NCI-H2171 treated with DMSO at 0.1 percent for 48 hours (cell line): ENCODE measurements around the gene GTF2F2.
"Not testable (repeated sequence)": the region's sequence is repeated elsewhere in the genome, so short reads cannot be mapped to it uniquely, and the experiment has no call there.

Experiments used
- DNase-seq: peaks from one replicate; lab custom pipeline; 2025; lab: John Stamatoyannopoulos, UW

The GTF2F2 gene

GRCh38 chr13:45178349-45179162, 58.2 kb downstream of the GTF2F2 start:
- DNase-seq = no peak

DNA sequence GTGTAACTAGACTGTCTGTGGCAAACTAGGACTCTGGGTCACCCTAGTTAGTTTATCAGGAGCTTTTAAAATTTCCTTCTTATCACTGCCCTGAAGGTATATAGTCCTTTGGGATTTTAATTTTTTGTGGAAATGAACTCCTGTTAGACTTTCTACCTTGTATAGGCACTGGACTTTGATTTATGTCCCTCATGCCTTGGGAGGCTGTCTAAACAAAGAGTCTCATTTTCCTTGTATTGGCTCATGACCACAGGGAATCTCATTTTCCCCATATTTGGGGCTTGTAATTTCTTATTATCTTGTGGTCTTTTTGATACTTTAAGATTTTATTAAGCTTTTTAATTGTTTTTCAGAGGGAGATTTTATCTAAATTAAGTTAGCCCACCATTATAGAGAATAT, 59.1 kb downstream of the GTF2F2 start:
- no peak for DNase-seq

DNA sequence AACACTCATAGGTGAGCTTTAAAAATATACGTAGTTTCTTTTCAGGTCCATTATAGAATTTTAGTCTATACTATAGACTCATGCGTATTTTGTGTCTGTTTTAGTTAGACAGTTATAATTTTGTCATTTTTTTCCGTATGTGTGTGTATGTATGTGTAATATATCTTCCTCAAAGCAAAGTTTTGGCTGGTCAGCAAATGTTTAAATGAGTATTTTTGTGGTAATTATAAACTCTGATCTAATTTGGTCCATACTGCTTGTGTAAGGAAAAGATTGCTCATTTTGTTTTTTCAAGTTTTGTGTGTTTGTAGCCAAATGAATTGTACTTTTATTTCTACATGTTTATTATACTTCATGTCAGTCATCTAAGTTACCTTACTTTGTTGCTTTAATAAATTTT, 60.0 kb downstream of the GTF2F2 start:
- no peak for DNase-seq

DNA sequence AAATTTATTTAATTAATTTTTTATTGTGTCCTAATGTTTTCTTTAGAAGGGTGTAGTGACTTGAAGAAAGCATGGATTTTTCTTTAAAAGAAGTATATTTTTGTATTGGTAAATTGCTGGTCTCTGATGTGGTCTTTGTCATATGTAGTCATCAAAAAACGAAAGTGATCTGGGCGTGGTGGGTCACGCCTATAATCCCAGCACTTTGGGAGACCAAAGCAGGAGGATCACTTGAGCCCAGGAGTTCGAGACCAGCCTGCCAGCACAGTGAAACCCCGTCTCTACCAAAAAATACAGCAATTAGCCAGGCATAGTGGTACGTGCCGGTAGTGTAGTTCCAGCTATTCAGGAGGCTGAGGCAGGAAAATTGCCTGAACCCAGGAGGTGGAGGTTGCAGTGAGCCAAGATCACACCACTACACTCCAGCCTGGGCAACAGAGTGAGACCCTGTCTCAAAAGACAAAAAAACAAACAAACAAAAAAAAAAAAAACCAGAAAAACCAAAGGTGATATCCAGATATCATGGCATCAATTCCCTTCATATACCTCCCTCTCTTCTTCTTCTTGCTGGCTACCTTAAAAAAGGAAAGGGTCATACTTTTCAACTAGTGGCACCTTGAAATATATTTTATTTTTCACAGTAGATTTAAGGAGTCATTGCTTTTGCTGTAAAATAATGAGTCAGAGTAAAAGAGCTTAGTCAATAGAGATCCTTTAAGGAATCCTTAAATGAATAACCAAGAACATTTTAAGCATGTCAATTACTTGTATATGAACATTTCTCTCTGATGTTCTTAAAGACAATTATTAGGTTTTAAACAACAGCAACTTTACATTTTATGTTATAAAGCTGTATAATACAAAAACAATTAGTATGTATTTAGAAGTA, 60.6 kb downstream of the GTF2F2 start:
- DNase-seq = no peak

GRCh38 chr13:45184693-45185092, 64.4 kb downstream of the GTF2F2 start:
- DNase-seq = no peak

GRCh38 chr13:45185286-45185685, 65.0 kb downstream of the GTF2F2 start:
- no peak for DNase-seq

DNA sequence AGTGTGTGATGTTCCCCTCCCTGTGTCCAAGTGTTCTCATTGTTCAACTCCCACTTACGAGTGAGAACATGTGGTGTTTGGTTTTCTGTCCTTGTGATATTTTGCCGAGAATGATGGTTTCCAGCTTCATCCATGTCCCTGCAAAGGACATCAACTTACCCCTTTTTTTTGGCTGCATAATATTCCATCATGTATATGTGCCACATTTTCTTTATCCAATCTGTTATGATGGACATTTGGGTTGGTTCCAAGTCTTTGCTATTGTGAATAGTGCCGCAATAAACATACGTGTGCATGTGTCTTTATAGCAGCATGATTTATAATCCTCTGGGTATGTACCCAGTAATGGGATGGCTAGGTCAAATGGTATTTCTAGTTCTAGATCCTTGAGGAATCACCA, 68.8 kb downstream of the GTF2F2 start:
- not testable (repeated sequence) for DNase-seq

DNA sequence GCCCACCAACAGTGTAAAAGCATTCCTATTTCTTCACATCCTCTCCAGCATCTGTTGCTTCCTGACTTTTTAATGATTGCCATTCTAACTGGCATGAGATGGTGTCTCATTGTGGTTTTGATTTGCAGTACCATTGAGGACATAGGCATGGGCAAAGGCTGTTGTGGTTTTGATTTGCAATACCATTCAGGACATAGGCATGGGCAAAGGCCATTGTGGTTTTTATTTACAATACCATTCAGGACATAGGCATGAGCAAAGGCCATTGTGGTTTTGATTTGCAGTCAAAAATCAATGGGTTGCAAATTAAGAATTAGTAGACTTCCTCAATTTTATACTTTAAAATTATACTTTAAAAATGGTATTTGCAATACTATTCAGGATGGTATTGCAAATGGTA, 69.2 kb downstream of the GTF2F2 start:
- not testable (repeated sequence) for DNase-seq

DNA sequence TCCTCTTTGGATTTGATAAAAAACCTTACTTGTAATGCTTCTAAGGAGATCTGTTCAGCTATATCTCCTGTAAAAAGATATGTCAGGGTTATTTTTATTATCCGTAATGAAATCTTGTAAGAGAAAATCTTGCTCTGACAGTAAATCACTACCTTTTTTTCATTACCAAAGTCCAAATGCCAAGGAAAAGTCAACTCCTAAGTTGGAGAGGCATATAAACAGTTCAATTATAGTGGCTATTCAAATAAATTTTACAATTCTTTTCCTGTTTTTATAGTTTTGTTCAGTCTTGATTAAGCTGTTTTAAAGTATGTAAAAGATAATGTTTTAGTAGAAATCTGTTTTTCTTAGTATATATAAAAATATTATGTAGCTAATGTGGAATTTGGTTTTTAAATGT, 71.6 kb downstream of the GTF2F2 start:
- DNase-seq = no peak

- DNase-seq = no peak
Measured at GRCh38 chr13:45194081-45194939, 74.0 kb downstream of the GTF2F2 start.

- no peak for DNase-seq
Measured at GRCh38 chr13:45195421-45195820, 75.1 kb downstream of the GTF2F2 start.

DNA sequence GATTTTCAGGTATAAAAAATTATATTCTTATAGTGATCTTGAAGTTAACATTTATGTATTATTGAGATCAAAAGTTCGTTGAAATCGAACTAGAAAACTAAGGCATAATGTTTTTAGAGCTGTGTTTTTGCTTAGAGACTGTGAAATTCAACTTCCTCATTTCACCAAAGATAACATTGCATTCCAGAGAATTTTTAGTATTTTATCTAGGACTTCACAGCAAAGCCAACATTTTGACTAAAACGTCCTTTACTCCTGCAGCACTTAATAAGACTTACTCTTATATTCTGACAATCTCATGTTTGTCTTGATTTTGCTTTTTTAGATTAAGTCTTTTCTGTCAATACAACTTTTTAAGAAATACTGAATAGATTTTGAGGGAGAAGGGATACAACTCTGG, 75.8 kb downstream of the GTF2F2 start:
- no peak for DNase-seq

GRCh38 chr13:45196622-45197021, 76.3 kb downstream of the GTF2F2 start:
- no peak for DNase-seq

- DNase-seq = no peak
Measured at GRCh38 chr13:45198041-45198440, 77.7 kb downstream of the GTF2F2 start.

DNA sequence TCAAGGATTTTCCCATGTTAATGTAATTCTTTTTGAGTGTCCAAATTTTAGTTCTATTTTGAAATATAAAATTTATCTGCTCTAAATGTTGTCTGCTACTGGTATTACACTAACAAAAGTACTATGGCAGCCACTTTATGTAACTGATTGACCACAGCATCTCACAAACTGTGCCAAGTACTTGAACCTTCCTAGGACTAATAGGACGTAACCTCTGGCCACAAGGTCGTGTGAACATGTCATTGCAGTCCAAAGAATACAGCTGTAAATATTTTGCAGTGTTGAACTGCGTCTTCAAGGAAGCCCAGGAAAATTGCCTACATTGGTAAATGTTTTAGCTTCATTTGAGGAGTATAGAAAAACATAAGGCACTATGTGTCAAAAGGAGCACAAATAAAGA, 78.6 kb downstream of the GTF2F2 start:
- no peak for DNase-seq

- no peak for DNase-seq
Measured at GRCh38 chr13:45199711-45200110, 79.4 kb downstream of the GTF2F2 start.

- DNase-seq = no peak
Measured at GRCh38 chr13:45200701-45201232, 80.5 kb downstream of the GTF2F2 start, which contains the start of gene KCTD4. Gene KCTD4, minus strand, starts transcription at chr13:45201045. Its CDS starts 6,478 bp downstream, at chr13:45194567.

DNA sequence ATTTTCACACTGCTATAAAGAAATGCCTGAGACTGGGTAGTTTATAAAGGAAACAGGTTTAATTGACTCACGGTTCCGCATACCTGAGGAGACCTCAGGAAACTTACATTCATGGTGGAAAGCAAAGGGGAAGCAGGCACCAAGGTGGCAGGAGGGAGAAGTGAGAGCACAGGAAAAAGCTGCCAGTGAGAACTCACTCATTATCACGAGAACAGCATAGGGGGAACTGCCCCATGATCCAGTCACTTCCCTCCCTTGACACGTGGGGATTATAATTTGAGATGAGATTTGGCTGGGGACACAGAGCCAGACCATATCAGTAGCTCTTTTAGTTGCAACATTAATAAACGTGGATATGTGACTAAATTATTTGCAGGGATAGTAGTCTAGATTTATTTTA, 84.8 kb downstream of the GTF2F2 start:
- DNase-seq = no peak

DNA sequence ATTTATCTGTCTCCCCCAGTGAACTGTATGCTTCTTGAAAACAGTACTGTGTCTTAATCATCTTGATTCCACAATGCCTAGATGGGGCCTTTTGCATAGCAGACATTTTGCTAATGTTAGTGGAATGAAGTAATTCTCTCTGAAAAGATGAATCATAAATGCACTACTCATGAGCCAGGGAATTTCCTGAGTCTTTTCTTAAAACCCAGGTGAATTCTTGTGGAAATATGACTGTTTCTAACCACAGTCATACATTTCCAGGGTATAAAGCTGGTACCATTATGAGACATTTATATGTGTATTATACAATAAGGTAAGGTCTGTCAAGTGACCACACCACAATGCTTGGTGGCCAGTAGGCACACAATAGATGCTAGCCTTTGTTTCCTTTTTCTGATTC, 86.0 kb downstream of the GTF2F2 start:
- peak; percentile 32 for DNase-seq

DNA sequence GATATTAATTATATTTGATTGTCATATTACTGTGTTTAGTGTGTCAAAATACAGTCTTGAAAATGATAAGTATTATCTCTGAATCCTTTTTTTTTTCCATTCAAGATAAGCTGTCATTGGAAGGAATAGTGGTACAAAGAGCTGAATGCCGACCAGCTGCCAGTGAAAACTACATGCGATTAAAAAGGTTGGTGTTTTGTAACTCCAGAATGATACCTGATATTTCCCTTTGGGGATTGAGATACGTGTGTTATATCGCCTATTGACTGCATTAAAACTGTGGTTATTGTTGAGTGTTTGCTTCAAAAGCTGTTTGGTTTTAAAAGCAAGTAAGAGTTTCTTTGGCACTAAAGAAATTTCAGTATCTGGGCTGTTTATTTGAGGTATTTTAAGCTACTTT, 87.0 kb downstream of the GTF2F2 start:
- peak; percentile 93 for DNase-seq

- DNase-seq = no peak
Measured at GRCh38 chr13:45208132-45208531, 87.8 kb downstream of the GTF2F2 start.

GRCh38 chr13:45209229-45209628, 88.9 kb downstream of the GTF2F2 start:
- DNase-seq = no peak
